ENCODE measurements around the gene PIM2.
A peak's percentile ranks its signal among the peaks of the same experiment; 100 is the strongest.

The PIM2 gene
- 480 reads per million, percentile 98 among the genes with 10 or more reads in this experiment for total RNA-seq

- peak; percentile 87 for DNase-seq
Measured at GRCh38 chrX:48918643-48919340, at the start of gene PIM2. PIM2 (minus strand) TSS chrX:48919024; CDS start chrX:48918834, 190 bp downstream.

GRCh38 chrX:48968377-48968776 is 49.6 kb upstream of the PIM2 start:
- no peak for DNase-seq

GRCh38 chrX:48966796-48967579 is 48.2 kb upstream of the PIM2 start:
- DNase-seq, result no peak

- DNase-seq, result no peak
Measured at GRCh38 chrX:48965959-48966358, 47.1 kb upstream of the PIM2 start.

GRCh38 chrX:48961585-48962091 is 42.8 kb upstream of the PIM2 start:
- DNase-seq, result no peak

GRCh38 chrX:48960291-48960690 is 41.5 kb upstream of the PIM2 start:
- no peak for DNase-seq

GRCh38 chrX:48958635-48959094 is 39.8 kb upstream of the PIM2 start:
- no peak for DNase-seq

GRCh38 chrX:48957827-48958634 is 39.2 kb upstream of the PIM2 start:
- DNase-seq, result peak; percentile 88

- peak; percentile 75 for DNase-seq
Measured at GRCh38 chrX:48957477-48957826, 38.6 kb upstream of the PIM2 start, which contains the start of gene OTUD5. OTUD5 (minus strand) TSS chrX:48957607; CDS start chrX:48957570, 37 bp downstream.

- peak; percentile 50 for DNase-seq
Measured at GRCh38 chrX:48956728-48957414, 38.0 kb upstream of the PIM2 start.

- DNase-seq, result no peak
Measured at GRCh38 chrX:48948589-48948988, 29.8 kb upstream of the PIM2 start.

- DNase-seq, result peak; percentile 57
Measured at GRCh38 chrX:48945517-48946348, 26.9 kb upstream of the PIM2 start.

GRCh38 chrX:48942895-48943294 is 24.1 kb upstream of the PIM2 start:
- DNase-seq, result no peak

GRCh38 chrX:48940404-48940955 is 21.7 kb upstream of the PIM2 start:
- DNase-seq, result no peak

GRCh38 chrX:48939524-48940228 is 20.9 kb upstream of the PIM2 start:
- DNase-seq, result no peak

GRCh38 chrX:48938721-48939425 is 20.0 kb upstream of the PIM2 start:
- DNase-seq, result peak; percentile 62

- peak; percentile 80 for DNase-seq
Measured at GRCh38 chrX:48937054-48937907, 18.5 kb upstream of the PIM2 start.

GRCh38 chrX:48936429-48937053 is 17.7 kb upstream of the PIM2 start:
- DNase-seq, result no peak
